Measurements from ENCODE around the gene ZNF526.

DNA sequence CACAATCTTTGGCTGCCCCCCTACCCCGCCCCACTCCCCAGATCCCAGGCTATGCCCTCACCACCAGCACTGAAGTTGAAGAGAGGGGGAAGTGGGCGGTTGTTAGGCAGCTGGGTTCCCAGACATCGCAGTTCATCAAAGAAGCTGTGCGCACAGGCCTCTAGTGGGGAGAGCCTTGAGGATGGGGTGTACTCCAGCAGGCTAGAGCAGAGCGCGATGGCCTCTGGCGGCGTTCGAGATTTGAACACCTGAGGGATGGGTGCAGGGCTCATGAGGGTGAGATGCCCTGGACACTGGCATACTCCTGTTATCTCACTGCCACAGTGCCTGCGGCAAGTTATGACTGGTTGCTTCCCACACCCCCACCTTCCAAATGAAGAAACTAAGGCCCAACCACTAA is 12.3 kb downstream of the ZNF526 start:
- TF ChIP-seq POLR2A (IDR thresholded peaks at IDR 0.05) = no peak
- TF ChIP-seq, protein P1, sequence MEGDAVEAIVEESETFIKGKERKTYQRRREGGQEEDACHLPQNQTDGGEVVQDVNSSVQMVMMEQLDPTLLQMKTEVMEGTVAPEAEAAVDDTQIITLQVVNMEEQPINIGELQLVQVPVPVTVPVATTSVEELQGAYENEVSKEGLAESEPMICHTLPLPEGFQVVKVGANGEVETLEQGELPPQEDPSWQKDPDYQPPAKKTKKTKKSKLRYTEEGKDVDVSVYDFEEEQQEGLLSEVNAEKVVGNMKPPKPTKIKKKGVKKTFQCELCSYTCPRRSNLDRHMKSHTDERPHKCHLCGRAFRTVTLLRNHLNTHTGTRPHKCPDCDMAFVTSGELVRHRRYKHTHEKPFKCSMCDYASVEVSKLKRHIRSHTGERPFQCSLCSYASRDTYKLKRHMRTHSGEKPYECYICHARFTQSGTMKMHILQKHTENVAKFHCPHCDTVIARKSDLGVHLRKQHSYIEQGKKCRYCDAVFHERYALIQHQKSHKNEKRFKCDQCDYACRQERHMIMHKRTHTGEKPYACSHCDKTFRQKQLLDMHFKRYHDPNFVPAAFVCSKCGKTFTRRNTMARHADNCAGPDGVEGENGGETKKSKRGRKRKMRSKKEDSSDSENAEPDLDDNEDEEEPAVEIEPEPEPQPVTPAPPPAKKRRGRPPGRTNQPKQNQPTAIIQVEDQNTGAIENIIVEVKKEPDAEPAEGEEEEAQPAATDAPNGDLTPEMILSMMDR (IDR thresholded peaks at IDR 0.05) = no peak
